Measurements from ENCODE around the gene TBX19. TPM values are rescaled to one million over a fixed set of nuclear protein-coding genes. Genes with fewer than 3 reads are reported as not detected.

TBX19 gene
- total RNA-seq, 4 donors from 2014 or later: 0.50 to 1.5 (median 0.84) TPM

GRCh38 chr1:168285971-168286927 is 5.6 kb downstream of the TBX19 start:
- no peak overlapping the region for H3K27ac ChIP-seq
- H3K4me3 ChIP-seq: no peak overlapping the region
- H3K4me1 ChIP-seq: peaks cover 0 to 15% (median 0%) of the 10 kb centered on the region in 3 donors
- intact Hi-C loops (cut with DNase I): no loop called here
- no peak for DNase-seq
- WGBS, 2 donors: 89 to 90% methylated on average over 4 of the region's 4 CpGs
- no peaks in the 10 kb centered on the region for H3K36me3 ChIP-seq
- H3K27me3 ChIP-seq: no peaks in the 10 kb centered on the region
- H3K9me3 ChIP-seq: no peaks in the 10 kb centered on the region
- TF ChIP-seq POLR2A (IDR thresholded peaks at IDR 0.05): no peak

- WGBS, 2 donors: 95 to 100% methylated on average over 1 of the region's 1 CpG
These were observed 6.6 kb downstream of the TBX19 start for GRCh38 chr1:168287237-168287664.

GRCh38 chr1:168288311-168289052 is 7.8 kb downstream of the TBX19 start:
- no peak overlapping the region for H3K27ac ChIP-seq
- H3K36me3 ChIP-seq: no peaks in the 10 kb centered on the region
- no peak overlapping the region for H3K4me3 ChIP-seq
- TF ChIP-seq, protein P1, sequence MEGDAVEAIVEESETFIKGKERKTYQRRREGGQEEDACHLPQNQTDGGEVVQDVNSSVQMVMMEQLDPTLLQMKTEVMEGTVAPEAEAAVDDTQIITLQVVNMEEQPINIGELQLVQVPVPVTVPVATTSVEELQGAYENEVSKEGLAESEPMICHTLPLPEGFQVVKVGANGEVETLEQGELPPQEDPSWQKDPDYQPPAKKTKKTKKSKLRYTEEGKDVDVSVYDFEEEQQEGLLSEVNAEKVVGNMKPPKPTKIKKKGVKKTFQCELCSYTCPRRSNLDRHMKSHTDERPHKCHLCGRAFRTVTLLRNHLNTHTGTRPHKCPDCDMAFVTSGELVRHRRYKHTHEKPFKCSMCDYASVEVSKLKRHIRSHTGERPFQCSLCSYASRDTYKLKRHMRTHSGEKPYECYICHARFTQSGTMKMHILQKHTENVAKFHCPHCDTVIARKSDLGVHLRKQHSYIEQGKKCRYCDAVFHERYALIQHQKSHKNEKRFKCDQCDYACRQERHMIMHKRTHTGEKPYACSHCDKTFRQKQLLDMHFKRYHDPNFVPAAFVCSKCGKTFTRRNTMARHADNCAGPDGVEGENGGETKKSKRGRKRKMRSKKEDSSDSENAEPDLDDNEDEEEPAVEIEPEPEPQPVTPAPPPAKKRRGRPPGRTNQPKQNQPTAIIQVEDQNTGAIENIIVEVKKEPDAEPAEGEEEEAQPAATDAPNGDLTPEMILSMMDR (IDR thresholded peaks at IDR 0.05): no peak
- no peak for TF ChIP-seq POLR2A (IDR thresholded peaks at IDR 0.05)
- no peaks in the 10 kb centered on the region for H3K27me3 ChIP-seq
- intact Hi-C loops (cut with DNase I): no loop called here
- H3K4me1 ChIP-seq: peaks cover 0 to 15% (median 0%) of the 10 kb centered on the region in 3 donors
- WGBS, 2 donors: 85 to 95% methylated on average over 3 of the region's 3 CpGs
- H3K9me3 ChIP-seq: no peaks in the 10 kb centered on the region
- no peak for DNase-seq

More at GRCh38 chr1:168287237-168287664, 6.6 kb downstream of the TBX19 start:
- no peak for DNase-seq
- no peak overlapping the region for H3K4me3 ChIP-seq
- H3K27me3 ChIP-seq: no peaks in the 10 kb centered on the region
- peaks cover 0 to 15% (median 0%) of the 10 kb centered on the region in 3 donors for H3K4me1 ChIP-seq
- H3K9me3 ChIP-seq: no peaks in the 10 kb centered on the region
- intact Hi-C loops (cut with DNase I): no loop called here
- no peaks in the 10 kb centered on the region for H3K36me3 ChIP-seq
- no peak overlapping the region for H3K27ac ChIP-seq
- TF ChIP-seq, protein P1 (IDR thresholded peaks at IDR 0.05): no peak
- TF ChIP-seq POLR2A (IDR thresholded peaks at IDR 0.05): no peak

DNA sequence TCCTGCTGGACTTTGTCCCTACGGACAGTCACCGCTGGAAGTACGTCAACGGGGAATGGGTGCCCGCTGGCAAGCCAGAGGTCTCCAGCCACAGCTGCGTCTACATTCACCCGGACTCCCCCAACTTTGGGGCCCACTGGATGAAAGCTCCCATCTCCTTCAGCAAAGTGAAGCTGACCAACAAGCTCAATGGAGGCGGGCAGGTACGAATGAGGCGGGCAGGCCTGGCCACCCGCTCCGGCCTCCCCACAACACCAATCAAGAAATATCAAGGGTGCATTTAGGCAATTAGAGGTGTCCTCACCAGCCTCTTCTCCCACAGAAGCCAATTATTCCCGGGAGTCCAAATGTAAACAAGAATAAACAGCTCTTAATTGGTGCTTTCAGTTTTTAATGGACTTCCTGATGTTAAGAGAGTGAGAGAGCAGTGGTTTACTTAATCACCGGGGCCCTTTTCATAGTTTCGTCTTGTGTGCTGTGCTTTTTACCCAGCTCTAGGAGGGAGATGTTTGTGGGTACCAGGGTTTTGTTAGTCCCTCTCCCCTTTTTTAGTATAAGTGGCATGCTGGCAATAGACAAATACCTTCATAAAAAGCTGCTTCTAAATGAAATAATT is 10.7 kb downstream of the TBX19 start:
- intact Hi-C loops (cut with DNase I): no loop called here
- no peak overlapping the region for H3K27ac ChIP-seq
- H3K36me3 ChIP-seq: no peaks in the 10 kb centered on the region
- TF ChIP-seq, protein P1 (IDR thresholded peaks at IDR 0.05): no peak
- TF ChIP-seq POLR2A (IDR thresholded peaks at IDR 0.05): no peak
- H3K4me1 ChIP-seq: peaks cover 0 to 4% (median 0%) of the 10 kb centered on the region in 3 donors
- DNase-seq: no peak
- H3K9me3 ChIP-seq: no peaks in the 10 kb centered on the region
- WGBS, 2 donors: 71 to 85% methylated on average over 3 to 12 of the region's 15 CpGs
- no peaks in the 10 kb centered on the region for H3K27me3 ChIP-seq
- H3K4me3 ChIP-seq: no peak overlapping the region

DNA sequence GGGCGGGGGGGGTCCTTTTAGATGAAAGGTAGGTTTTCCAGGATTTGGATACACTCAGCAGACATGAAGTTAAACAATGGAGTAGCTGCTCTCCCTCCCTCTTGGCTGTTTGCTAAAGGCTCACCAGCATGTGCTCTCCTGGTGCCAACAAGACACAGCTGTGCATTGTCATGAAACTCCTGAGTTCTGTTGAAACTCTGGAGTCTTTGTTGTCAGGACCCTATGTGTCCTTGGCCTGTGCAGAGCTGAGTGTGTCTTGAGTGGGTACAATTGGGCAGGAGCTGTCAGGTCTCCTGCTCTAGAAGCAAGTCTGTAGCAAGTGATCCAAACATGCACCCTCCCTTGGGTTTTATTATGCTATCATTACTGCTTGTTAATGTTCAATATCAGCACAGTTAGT is 12.7 kb downstream of the TBX19 start:
- no peaks in the 10 kb centered on the region for H3K27me3 ChIP-seq
- no peak overlapping the region for H3K27ac ChIP-seq
- no peak for DNase-seq
- H3K4me1 ChIP-seq: no peaks in the 10 kb centered on the region
- WGBS, 2 donors: no CpG with 5 or more reads among the region's 1 CpG
- intact Hi-C loops (cut with DNase I): no loop called here
- no peaks in the 10 kb centered on the region for H3K36me3 ChIP-seq
- no peak for TF ChIP-seq POLR2A (IDR thresholded peaks at IDR 0.05)
- TF ChIP-seq, protein P1 (IDR thresholded peaks at IDR 0.05): no peak
- no peaks in the 10 kb centered on the region for H3K9me3 ChIP-seq
- H3K4me3 ChIP-seq: no peak overlapping the region
